GM18858 (cell line): ENCODE results near the gene PCYT2.

ENCODE experiments used
- ATAC-seq: cut with Tn5 transposase; IDR thresholded peaks from one replicate; pipeline ENCODE4 v1.9.1; 2021; ENCODE audit not compliant: unreplicated experiment

Gene PCYT2

DNA sequence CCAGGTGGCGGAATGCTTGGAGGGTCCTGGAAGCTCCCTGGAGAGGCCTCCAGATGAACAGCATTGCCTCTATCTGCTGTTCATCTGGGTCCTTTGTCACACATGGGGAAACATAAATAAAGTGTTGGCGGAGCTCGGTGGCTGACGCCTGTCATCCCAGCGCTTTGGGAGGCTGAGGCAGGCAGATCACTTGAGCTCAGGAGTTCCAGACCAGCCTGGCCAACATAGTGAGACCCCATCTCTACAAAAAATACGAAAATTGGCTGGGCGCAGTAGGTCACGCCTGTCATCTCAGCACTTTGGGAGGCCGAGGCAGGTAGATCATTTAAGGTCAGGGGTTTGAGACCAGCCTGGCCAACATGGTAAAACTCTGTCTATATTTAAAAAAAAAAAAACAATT is 33.7 kb upstream of the PCYT2 start:
- ATAC-seq = no peak

DNA sequence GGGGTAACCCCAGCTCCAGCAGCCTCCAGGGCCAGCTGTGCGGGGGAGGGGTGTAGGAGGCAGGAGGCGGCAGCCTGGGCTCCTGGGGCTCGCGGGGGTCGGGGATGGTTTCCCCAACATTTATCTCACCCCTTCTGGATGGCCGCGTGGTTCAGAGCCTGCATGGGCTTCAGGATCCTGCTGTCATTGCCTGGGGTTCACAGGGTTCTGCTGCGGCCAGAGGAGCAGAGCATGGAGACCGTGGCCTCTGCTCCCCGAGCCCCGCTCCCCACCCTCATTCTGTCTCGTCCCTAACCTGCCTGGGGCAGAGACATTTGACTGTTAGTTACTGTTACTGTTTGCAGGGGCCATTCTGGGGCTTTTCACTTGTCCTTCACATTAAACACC is 31.0 kb upstream of the PCYT2 start:
- ATAC-seq = no peak

DNA sequence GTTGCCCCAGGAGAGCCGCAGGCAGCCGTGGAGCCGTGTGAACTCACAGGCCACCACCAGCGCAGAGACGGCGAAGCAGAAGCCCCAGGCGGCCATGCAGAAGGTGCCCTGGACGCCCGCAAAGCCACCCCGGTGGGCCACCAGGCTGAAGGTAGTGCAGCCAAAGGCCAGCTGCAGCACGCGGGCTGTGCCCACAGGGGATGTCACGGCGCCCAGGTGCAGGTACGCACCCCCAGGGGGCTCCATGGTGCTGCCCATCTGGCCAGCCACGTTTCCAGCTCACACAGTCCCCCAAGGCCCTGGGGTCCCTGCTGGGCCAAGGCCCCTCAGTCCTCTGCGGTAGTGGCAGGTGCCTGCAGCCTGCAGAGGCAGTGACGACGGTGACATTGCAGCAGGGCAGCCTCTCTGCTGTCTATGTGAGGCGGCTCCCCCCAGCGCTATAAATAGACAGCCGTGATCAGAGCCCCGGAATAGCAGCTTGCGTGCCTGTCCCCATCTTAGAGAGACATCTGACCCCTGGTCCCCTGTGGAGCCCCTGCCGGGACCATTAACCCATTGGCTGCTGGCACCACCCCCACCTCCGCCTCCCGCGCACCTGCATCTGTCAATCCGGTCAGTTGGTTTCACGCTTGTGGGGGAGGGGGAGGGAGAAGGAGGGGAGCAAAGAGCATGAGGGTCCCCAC is 30.4 kb upstream of the PCYT2 start:
- no peak for ATAC-seq

DNA sequence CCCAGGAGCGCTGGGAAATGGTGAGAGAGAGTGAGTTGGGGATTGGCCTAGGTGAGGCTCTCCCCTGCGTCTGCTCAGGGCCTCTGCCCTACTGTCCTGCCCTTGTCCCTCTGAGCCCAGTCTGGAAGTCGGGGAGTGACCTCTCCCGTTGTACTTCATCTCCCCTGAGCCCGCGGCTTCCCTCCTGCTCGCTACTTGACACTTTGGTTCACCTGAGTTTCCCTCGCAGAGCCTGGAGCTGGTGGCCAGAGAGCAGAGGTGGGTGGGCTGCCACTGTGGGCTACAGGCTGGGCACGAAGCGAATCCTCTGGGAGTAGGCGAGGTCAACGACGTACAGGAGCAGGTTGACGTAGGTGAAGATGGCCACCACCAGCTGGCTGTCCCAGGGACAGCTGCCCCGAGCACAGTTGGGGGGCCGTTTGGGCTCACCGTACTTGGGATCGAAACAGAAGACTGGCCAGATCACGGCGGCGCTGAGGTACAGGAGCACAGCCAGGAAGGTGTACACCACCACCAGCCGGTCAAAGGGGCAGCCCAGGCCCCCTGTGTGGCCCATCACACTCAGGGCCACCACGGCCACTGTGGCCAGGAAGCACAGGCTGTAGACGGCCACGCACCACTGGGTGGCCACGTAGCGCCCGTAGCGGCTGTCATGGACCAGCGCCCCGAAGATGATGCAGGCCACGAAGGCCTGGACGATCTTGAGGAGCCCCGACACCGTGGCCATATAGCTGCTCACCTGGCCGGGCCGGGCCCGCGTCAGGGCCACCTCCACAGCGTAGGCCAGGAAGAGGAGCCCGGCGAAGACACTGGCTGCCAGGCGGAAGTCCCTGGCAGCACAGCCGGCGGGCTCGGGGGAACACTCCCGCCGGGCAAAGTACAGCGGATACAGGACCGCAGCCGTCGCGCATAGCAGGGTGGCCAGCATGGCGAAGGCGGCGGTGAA is 29.6 kb upstream of the PCYT2 start:
- ATAC-seq = no peak

DNA sequence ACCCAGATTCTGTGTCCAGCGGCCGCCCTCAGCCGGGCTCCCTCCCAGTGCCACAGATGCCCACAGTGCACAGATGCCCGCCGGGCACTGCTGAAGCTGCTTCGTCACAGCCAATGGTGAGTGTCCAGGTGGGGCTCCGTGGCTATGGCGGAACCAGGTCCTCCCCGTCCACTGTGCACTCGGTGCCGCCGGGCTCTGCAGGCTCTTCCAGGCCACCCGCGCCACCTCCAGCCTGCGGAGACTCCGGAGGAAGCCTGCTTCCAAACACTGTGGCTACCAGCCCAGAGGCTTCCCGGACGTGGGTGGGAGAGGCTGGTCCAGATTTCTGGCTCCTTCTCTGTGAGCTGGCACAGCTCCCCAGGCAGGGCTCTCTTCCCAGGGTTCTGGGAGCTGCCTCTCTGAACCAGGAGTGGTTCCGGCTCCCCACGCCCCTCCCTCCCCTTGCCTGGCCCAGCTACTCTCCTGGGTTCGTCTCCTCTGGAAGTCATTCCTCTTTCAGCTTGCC is 28.7 kb upstream of the PCYT2 start:
- ATAC-seq = no peak

DNA sequence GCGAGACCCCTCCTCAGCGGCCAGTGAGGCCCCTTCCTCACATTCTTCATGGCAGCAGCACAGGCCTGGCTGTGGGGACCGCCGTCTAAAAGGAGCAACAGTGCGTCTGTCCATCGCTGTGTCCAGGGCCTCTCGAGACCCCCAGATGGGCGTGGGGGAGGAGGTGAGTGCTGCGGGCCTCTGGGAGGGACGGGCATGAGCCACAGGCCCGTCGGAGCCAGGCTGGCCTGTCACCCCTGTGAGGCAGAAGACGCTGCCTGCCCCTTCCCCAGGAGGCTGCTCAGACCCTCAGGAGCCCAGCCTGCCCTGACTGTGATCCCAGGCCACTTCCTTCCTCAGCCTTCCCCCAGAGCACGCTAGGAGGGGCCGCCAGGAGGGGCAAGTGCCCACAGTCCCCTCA is 28.0 kb upstream of the PCYT2 start:
- no peak for ATAC-seq

DNA sequence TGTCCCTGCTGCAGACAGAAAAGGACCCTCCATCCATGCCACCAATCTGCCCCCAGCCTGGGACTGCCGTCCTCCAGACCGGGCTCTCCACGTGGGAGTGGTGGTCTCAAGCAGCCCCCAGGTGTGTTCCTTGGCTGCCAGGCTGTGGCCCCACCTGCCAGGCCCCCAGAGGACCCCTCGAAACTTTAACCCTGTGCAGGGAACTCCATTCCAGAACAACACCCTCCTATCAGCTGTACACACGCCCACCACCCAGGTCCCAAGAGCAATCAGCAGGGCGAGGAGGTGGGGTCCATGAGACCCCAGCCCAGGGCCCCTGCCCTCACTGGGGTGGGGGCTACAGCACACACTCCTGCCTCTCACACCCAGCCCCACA is 24.5 kb upstream of the PCYT2 start:
- no peak for ATAC-seq

DNA sequence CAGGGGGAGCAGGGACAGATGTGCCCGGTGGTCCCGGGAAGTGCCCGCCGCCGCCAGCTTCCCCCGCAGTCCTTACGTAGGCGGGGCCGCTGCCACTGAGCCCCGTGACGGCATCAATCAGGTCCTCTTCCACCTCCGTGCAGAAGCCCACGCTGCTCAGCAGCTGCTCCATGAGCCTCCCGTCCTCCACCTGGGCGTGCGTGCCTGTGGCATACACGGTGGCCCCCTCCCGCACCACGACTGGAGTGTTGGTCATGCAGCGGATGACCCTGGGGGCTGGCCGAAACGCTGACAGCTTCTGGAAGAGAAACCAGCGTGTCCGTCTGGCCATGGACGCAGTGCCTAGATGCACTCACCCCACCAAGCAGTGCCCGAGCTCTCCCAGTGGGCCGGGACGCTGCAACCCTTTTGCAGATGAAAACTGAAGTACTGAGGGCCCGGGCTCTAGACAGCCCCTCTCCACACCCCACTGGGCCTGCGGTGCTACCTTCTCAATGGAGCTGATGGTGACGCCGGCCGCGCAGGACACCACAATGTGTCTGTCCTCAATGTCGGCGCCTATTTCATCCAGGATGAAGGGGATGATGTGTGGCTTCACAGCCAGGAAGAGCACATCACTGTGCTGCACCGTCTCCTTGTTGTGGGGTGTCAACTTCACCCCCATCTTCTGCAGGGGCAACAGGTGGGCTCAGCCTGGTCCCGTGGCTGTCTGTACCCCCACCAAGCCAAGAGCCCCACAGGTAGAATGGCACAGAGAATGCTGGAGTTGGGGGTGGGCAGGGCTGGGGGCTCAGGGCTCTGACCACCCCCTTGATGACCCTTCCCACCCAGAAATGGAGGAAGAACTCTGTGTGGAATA is 23.9 kb upstream of the PCYT2 start:
- no peak for ATAC-seq

DNA sequence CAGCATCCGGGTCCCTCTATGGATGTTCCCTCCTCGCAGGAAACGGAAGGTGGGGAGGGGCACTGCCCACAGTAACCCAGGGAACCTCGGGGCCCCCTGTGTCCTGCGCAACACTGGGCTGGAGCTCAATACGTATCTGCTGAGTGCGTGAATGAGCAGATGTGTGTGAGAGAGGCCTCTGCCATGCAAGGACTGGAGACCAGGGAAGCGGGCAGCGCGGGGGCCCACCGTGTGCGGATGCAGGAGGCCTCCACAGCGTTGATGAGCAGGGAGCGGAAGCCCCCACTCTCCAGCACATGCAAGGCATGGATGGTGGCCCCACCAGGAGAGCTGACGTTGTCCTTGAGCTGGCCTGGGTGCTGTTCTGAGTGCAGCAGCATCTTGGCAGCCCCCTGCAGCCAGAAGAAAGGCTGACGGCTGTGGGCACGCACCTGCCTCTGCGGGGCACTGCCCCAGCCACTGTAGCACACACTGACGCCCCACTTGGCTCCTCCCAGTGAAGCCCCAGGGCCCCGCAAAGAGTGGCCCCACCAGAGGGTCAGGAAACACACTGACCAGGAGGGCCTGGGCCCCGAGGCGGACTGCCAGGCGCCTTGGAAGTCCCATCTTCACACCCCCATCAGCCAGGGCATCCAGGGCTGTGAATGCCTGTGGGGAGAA is 23.0 kb upstream of the PCYT2 start:
- no peak for ATAC-seq

DNA sequence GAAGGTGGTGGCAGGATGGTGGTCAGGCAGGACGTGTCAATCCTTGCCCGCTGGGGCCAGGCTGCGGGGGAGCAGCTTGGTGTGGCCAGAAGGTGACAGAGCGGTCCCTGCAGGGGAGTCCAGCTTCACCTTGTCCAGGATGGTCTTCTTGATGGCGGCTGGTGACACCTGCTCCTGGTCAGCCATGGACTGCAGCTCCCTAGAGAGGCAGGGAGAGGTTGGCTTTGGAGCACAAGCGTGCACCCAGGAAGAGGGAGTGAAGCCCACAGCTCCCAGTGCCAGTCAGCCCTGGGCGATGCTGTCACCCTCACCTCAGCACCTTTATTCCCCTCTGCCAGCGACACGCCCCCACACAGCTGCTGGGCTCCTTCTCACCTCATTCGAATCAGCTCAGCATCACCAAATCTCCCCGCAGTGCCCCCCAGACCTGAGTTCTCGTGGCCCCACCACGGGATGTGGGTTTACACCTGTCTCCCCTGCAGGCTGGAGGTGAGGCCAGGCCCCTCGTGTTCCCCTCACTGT is 22.0 kb upstream of the PCYT2 start:
- no peak for ATAC-seq

DNA sequence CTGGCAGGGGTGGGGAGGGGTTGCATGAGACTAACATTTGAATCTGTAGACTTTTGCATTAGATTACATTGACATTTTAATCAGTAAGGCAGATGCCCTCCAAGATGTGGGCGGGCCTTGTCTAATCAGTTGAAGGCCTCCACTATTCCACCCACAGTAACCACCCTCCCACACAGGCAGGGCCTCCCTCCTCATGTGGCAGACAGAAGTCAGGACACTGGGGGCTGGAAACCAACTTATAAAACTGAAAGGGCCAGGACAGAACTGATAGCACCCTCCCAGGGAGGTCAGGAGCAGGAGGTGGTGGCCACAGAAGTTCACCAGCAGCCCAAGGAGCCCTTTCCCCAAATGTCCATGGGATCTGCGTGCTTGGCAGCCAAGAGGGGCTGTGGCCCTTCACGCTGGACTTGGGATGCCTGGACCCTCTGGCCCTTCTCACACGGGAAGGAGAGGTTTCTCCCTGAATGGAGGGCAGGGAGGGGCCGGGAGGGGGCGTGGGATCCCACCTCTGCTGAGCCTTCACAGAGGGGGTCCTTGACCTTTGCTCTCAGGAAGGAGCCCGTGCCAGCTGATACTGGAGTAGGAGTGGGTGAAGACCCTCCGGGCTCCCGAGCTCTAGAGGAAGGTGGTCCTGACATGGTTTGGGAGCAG is 21.3 kb upstream of the PCYT2 start:
- no peak for ATAC-seq

DNA sequence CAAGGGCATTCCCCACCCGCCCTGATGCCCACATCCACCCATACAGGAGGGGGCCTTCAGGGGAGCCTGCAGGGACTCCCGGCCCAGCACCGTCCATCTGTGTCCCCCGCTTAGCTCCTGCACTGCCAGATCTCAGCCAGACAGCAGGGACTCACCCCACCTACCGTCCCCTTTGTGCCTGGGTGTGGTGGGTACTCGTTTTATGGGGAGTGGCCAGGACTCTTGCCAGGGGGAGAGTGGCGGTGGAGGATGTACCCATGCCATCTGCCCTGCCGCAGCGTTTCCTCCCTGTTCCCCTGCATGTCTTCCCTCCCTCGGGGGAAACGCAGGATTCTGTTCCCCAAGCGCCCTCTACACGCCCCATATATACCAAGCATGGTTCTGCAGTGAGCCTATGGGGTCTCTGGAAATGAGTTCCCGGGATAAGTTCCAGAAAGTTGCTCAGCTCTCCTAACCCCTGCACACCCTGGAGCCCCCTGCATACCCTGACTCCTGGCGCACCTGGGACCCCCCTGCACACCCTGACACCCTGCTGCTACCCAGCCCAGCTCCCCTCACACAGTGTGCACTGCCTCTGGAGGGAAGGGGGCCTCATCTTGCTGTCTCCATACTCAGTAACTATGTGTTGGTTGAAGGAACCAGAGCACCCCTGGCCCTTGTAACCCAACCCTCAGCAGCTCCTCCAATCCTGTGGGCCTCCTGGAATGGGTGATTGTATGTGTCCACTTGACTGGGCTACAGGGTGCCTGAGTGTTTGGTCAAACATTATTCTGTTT is 20.5 kb upstream of the PCYT2 start:
- no peak for ATAC-seq

DNA sequence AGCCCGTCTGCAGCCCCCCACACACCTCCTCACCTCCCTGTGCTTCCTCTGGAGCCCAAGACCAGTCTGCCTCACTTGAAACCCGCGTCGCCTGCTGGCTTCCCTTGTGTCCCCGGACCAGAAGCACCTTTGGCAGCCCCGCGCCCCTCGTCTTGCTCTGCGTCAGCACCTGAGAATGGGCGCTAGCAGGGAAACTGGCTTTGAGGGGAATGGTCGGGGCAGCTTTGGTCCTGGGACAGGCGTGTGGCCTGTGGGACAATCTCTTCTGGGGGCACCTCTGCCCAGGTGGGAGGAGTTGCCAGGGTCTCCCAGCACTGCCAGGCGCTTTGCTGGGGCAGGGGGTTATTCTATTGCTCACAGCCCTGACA is 20.0 kb upstream of the PCYT2 start:
- ATAC-seq = no peak

DNA sequence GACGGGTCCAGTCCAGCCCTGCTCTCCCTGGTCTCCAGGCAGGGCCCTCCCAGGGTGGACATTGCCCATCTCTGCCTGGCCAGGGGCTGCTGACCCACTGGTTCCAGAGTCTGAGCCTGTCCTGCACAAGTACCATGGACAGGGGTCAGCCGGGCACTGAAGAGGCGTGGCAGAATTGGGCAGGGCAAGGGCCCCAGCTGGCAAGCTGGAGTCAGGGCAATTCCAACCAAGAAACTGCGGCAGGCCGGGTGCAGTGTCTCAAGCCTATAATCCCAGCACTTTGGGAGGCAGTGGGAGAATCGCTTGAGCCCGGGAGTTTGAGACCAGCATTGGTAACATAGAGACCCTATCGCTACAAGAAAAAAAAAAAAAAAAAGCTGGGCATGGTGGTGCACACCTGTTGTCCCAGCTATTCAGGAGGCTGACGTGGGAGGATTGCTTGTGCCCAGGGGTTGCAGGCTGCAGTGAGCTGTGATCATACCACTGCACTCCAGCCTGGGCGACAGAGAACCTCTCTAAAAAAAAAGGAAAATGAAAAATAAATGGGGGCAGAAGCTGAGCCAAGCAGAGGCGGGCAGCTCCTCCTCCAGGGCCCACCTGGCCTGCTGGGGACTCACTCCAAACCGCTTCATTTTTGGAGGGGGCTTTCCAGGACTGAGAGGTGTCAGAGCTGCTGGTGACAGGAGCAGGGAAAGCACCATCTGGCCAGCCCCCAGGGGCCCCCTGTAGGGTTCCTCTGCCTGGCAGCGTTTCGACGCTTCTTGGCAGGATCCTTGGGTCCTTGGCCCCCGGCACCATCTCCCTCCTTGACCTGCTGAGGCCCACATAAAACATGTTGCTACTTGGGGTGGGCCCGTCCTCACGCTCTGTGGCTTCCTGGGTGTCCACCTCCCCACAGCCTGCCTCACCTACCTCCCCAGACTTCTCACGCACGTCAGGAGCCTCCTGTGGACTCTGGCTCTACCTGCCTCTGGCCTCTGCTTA is 19.2 kb upstream of the PCYT2 start:
- no peak for ATAC-seq

DNA sequence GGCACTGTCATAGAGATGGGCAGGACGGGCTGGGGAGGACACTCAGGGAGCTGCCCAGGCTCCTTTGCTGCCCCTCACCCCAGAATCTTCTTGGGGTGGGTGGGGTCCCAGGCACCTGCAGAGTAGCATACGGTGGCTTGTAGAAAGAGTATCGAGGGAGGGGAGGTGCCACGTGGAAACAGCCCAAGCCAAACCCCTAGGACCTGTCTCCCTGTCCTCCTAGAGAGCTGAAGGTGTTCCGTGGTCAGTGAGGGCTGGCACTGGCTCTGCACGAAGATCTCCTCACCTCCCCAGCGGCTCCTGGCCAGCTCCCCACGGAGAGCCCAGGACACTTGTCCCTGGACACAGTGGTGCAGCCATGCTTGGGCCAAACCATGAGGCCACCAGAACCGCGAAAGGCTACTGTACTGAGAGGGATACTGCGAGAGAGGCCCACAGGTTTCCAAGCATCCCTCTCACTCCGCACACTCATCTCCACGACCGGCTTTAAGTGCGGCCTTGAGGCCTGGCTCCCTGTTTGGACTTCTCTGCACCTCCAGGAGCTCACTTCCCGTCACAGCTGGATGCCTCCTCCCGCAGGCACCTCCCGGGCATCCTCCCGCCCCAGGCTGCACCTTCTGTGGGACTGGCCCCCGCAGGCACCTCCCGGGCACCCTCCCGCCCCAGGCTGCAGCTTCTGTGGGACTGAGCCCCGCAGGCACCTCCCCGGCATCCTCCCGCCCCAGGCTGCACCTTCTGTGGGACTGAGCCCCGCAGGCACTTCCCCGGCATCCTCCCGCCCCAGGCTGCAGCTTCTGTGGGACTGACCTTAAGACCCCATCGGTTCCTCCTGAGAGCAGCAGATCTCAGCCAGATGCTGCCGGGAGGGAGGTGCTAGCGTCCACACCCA is 18.3 kb upstream of the PCYT2 start:
- ATAC-seq = no peak

DNA sequence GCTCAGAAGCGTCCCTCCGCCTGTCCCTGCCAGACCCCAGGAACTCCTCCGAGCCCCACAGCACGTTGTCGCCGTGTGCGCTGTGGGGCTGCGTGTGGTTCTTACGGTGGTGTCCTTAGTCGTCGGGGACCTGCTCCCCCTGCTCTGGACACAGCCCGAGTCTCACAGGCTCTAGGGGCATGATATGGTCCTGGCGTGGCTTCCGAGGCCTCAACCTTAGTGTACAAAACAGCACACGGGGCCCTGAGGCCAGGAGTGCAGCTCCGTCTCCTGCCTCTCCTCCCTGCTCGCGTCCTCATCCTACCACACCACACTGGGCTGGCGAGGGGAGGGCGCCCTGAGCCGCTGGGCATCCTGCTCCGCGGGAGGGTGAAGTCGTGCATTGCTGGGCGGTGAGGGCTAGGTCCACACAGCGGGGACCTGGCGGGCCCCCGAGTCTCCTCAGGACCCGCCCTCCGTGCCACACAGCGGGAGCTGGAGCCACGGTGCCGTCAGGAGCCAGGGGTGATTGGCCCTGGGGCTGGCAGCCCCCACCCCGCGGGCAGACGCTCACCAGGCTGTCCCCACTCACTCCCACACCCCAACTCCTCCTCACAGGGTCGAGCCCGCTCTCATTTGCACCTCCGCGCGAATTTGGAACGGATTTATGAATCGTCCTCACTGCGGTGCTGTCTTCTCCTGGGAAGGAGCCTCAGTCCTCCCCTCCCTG is 17.5 kb upstream of the PCYT2 start:
- ATAC-seq = no peak
